ENCODE measurements around the gene WWTR1. TPM values are rescaled to one million over a fixed set of nuclear protein-coding genes. Genes with fewer than 3 reads are reported as not detected.

WWTR1 gene
- total and polyA plus RNA-seq, 4 donors = 4.5 to 11.8 (median 9.0) TPM

DNA sequence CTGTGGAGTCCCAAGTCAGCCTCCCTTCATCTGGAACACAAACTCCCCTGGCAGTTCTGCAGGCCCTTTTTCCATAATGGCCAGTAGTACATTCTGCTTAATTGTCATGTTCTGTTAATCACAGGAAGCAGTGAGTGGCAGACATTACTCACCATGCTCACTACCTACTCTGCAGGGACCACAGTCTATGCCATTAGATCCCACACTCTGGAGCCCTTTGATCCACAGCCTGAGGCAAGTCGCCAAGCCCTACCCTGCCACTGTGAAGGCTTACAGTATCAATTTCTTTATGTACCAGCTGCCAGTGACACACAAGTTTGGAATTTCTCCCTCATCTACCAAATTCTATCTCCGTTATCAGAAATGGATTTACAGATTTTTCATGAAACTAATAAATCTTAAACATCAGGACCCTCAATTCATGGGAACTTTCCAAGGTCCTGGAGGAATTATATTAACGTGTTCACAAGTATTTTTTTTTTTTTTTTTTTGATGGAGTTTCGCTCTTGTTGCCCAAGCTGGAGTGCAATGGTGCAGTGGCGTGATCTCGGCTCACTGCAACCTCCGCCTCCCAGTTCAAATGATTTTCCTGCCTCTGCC is 20.6 kb upstream of the WWTR1 start:
- no peaks in the 10 kb centered on the region for H3K4me1 ChIP-seq (ENCODE audit: control insufficient read depth in 4 of 4, insufficient read depth in 4 of 4, low read length in 3 of 4)
- no peak overlapping the region for H3K27ac ChIP-seq (ENCODE audit: low read depth in 1 of 2, low read length in 2 of 2)
- no peak overlapping the region for H3K9ac ChIP-seq (ENCODE audit: low read depth in 1 of 2, low read length in 2 of 2)
- no peak for DNase-seq (ENCODE audit: low spot score)
- TF ChIP-seq, protein P1, sequence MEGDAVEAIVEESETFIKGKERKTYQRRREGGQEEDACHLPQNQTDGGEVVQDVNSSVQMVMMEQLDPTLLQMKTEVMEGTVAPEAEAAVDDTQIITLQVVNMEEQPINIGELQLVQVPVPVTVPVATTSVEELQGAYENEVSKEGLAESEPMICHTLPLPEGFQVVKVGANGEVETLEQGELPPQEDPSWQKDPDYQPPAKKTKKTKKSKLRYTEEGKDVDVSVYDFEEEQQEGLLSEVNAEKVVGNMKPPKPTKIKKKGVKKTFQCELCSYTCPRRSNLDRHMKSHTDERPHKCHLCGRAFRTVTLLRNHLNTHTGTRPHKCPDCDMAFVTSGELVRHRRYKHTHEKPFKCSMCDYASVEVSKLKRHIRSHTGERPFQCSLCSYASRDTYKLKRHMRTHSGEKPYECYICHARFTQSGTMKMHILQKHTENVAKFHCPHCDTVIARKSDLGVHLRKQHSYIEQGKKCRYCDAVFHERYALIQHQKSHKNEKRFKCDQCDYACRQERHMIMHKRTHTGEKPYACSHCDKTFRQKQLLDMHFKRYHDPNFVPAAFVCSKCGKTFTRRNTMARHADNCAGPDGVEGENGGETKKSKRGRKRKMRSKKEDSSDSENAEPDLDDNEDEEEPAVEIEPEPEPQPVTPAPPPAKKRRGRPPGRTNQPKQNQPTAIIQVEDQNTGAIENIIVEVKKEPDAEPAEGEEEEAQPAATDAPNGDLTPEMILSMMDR (IDR thresholded peaks at IDR 0.05; ENCODE audit: low read depth, low read length, missing input control) = no peak
- H3K36me3 ChIP-seq (ENCODE audit: control insufficient read depth in 4 of 4, insufficient read depth in 3 of 4, low read depth in 1 of 4, low read length in 3 of 4) = no peaks in the 10 kb centered on the region
- H3K9me3 ChIP-seq (ENCODE audit: control insufficient read depth in 4 of 4, low read length in 3 of 4) = no peaks in the 10 kb centered on the region
- H3K27me3 ChIP-seq (ENCODE audit: control insufficient read depth in 4 of 4, insufficient read depth in 4 of 4, low read length in 3 of 4) = no peaks in the 10 kb centered on the region
- H3K4me3 ChIP-seq (ENCODE audit: low read depth in 1 of 3, low read length in 3 of 3) = no peak overlapping the region
- 95% methylated on average over 7 of the region's 7 CpGs for WGBS

DNA sequence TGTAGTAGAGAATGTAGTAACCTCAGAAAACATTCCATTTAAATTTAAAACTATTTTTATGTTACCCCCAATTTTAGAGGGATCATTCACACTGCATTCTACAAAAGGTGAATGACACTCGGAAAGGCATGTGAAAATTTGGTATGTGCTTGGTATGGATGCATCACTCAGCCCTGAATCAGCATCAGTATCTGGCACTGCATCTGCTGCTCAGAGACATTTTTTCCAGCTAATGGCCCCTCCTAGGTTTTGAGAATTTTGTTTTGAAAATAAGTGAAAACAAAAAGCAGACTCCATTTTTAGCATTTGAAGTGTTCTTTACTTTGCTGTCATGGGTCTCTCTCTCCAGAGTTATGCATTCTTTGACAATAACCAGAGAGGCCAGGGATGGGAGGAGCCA is 15.6 kb upstream of the WWTR1 start:
- H3K27me3 ChIP-seq (ENCODE audit: control insufficient read depth in 4 of 4, insufficient read depth in 4 of 4, low read length in 3 of 4) = no peaks in the 10 kb centered on the region
- H3K9ac ChIP-seq (ENCODE audit: low read depth in 1 of 2, low read length in 2 of 2) = no peak overlapping the region
- TF ChIP-seq RXRA (IDR thresholded peaks at IDR 0.05) = no peak
- TF ChIP-seq, protein P1 (IDR thresholded peaks at IDR 0.05; ENCODE audit: low read depth, low read length, missing input control) = no peak
- no peak for TF ChIP-seq ATF3 (IDR thresholded peaks at IDR 0.05)
- no peak for TF ChIP-seq RAD21 (IDR thresholded peaks at IDR 0.05)
- TF ChIP-seq FOXA1 (IDR thresholded peaks at IDR 0.05) = no peak
- no peak for TF ChIP-seq HNF4A (conservative IDR thresholded peaks at IDR 0.05)
- TF ChIP-seq ZBTB33 (IDR thresholded peaks at IDR 0.05) = no peak
- TF ChIP-seq MAX (IDR thresholded peaks at IDR 0.05) = no peak
- TF ChIP-seq YY1 (IDR thresholded peaks at IDR 0.05) = no peak
- no peak for TF ChIP-seq EGR1 (IDR thresholded peaks at IDR 0.05; ENCODE audit: low read depth in 2 of 2)
- TF ChIP-seq TAF1 (conservative IDR thresholded peaks at IDR 0.05) = no peak
- no peak for TF ChIP-seq JUND (IDR thresholded peaks at IDR 0.05)
- TF ChIP-seq REST (IDR thresholded peaks at IDR 0.05) = no peak
- no peak for TF ChIP-seq HNF4G (IDR thresholded peaks at IDR 0.05)
- TF ChIP-seq SP1 (IDR thresholded peaks at IDR 0.05) = no peak
- no peak for TF ChIP-seq GABPA (IDR thresholded peaks at IDR 0.05 in 1 of 2, conservative IDR thresholded peaks at IDR 0.05 in 1 of 2)
- TF ChIP-seq FOXA2 (IDR thresholded peaks at IDR 0.05) = no peak
- no peak for TF ChIP-seq NR2F2 (IDR thresholded peaks at IDR 0.05)
- peaks cover 0 to 4% (median under 1%) of the 10 kb centered on the region in 4 donors for H3K4me1 ChIP-seq (ENCODE audit: control insufficient read depth in 4 of 4, insufficient read depth in 4 of 4, low read length in 3 of 4)
- H3K4me3 ChIP-seq (ENCODE audit: low read depth in 1 of 3, low read length in 3 of 3) = no peak overlapping the region
- H3K27ac ChIP-seq (ENCODE audit: low read depth in 1 of 2, low read length in 2 of 2) = no peak overlapping the region
- H3K36me3 ChIP-seq (ENCODE audit: control insufficient read depth in 4 of 4, insufficient read depth in 3 of 4, low read depth in 1 of 4, low read length in 3 of 4) = no peaks in the 10 kb centered on the region
- no peaks in the 10 kb centered on the region for H3K9me3 ChIP-seq (ENCODE audit: control insufficient read depth in 4 of 4, low read length in 3 of 4)
- no peak for DNase-seq (ENCODE audit: low spot score)
- 92% methylated on average over 1 of the region's 1 CpG for WGBS

All from liver (tissue), 9 donors.